Panc1 (cell line): ENCODE measurements around the gene FBXO47.

Experiments
- POLR2AphosphoS5 ChIP-seq: IDR thresholded peaks from 2 replicates; pipeline ENCODE4 v1.6.1; 2012; ENCODE audit warnings: mild to moderate bottlenecking, low read depth, low read length, moderate library complexity
- SIN3A ChIP-seq: IDR thresholded peaks from 2 replicates; pipeline ENCODE4 v1.6.1; 2012; ENCODE audit warnings: low read depth, mild to moderate bottlenecking, low read length, moderate library complexity, borderline replicate concordance; ENCODE audit not compliant: insufficient read depth
- TCF7L2 ChIP-seq: IDR thresholded peaks from 2 replicates; pipeline ENCODE4 v1.6.1; 2011; ENCODE audit warnings: mild to moderate bottlenecking, low read depth, low read length, inconsistent platforms
- TF ChIP-seq, protein P1 (sequence below): fragments of 450-650 bp; IDR thresholded peaks from 2 replicates; pipeline ENCODE4 v1.5.1; 2017; ENCODE audit warnings: mild to moderate bottlenecking
- TF ChIP-seq, protein P2 (sequence below), 2 experiments: IDR thresholded peaks; 2 replicates each; pipeline ENCODE4 v1.6.1; 2011 to 2012; ENCODE audit warnings: low read depth in 2 of 2, control low read depth in 1 of 2, low read length in 1 of 2, mild to moderate bottlenecking in 1 of 2, moderate library complexity in 1 of 2; ENCODE audit not compliant: insufficient read depth in 1 of 2

DNA sequence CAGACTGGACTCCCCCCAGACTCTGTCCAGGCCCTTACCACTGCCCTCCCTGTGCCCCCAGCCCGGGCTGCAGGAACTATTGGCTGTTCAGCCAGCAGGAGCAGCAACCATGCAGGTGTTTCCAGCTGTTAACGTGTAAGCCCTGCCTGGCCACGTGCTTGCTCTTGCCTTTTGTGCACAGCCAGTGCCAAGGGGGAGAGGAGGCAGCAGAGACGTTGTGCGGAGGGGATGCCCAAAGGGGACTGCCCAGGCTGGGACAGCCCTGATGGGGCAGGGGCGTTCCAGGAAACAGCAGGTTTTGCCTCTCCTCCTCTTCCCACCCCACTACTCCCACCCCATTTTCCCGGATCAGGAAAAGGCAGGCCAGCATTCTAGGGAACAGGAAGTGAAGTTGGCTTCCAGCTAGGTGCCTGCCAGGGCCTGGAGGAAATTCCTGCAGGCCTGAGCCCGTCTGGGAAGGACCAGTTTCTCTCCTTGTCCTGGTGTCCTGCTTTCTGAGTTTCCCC is 58.5 kb downstream of the FBXO47 start:
- TF ChIP-seq POLR2AphosphoS5: no peak
- TF ChIP-seq, protein P1, sequence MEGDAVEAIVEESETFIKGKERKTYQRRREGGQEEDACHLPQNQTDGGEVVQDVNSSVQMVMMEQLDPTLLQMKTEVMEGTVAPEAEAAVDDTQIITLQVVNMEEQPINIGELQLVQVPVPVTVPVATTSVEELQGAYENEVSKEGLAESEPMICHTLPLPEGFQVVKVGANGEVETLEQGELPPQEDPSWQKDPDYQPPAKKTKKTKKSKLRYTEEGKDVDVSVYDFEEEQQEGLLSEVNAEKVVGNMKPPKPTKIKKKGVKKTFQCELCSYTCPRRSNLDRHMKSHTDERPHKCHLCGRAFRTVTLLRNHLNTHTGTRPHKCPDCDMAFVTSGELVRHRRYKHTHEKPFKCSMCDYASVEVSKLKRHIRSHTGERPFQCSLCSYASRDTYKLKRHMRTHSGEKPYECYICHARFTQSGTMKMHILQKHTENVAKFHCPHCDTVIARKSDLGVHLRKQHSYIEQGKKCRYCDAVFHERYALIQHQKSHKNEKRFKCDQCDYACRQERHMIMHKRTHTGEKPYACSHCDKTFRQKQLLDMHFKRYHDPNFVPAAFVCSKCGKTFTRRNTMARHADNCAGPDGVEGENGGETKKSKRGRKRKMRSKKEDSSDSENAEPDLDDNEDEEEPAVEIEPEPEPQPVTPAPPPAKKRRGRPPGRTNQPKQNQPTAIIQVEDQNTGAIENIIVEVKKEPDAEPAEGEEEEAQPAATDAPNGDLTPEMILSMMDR: no peak
- TF ChIP-seq, protein P2, sequence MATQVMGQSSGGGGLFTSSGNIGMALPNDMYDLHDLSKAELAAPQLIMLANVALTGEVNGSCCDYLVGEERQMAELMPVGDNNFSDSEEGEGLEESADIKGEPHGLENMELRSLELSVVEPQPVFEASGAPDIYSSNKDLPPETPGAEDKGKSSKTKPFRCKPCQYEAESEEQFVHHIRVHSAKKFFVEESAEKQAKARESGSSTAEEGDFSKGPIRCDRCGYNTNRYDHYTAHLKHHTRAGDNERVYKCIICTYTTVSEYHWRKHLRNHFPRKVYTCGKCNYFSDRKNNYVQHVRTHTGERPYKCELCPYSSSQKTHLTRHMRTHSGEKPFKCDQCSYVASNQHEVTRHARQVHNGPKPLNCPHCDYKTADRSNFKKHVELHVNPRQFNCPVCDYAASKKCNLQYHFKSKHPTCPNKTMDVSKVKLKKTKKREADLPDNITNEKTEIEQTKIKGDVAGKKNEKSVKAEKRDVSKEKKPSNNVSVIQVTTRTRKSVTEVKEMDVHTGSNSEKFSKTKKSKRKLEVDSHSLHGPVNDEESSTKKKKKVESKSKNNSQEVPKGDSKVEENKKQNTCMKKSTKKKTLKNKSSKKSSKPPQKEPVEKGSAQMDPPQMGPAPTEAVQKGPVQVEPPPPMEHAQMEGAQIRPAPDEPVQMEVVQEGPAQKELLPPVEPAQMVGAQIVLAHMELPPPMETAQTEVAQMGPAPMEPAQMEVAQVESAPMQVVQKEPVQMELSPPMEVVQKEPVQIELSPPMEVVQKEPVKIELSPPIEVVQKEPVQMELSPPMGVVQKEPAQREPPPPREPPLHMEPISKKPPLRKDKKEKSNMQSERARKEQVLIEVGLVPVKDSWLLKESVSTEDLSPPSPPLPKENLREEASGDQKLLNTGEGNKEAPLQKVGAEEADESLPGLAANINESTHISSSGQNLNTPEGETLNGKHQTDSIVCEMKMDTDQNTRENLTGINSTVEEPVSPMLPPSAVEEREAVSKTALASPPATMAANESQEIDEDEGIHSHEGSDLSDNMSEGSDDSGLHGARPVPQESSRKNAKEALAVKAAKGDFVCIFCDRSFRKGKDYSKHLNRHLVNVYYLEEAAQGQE (IDR thresholded peaks at IDR 0.05; ENCODE audit: insufficient read depth in 1 of 2, low read depth in 2 of 2, low read length in 1 of 2): no peak
- TF ChIP-seq TCF7L2: no peak
- no peak for TF ChIP-seq SIN3A
